GM19351 (cell line): ENCODE measurements around the gene ANKRD11.
"Not testable (repeated sequence)": the region's sequence is repeated elsewhere in the genome, so short reads cannot be mapped to it uniquely, and the experiment has no call there.

ENCODE experiments used
- ATAC-seq: cut with Tn5 transposase; IDR thresholded peaks from one replicate; pipeline ENCODE4 v1.9.1; 2021; ENCODE audit warnings: mild to moderate bottlenecking, moderate library complexity; ENCODE audit not compliant: unreplicated experiment

The ANKRD11 gene

DNA sequence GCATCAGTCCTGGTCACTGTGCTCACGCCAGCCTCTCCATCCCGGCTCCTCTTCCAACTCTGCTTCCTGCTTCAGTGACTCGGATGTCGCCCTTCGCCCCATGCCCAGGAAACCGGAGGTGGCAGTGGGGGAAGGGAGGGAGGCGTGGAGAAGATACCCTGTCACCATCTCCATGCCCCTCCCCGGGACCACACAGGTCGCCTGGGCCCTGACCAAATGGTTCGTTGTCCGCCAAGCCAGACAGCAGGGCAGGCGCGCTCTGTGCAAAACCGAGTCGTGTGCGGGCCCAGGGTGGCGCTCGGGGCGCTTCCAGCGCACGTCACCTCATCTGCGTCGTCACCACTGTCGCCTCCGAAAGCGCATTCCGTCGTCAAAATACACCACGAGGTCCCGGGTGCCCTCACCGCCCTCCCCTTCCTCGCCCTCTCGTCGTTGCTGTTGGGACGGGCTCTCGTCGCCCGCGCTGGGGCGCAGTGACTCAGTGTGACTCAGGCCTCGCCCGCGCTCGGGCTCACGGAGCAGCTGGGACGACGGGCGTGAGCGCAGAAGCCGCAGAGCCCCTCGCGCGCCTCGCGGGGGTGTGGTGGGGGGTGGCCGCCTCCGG, 233.6 kb downstream of the ANKRD11 start:
- no peak for ATAC-seq

GRCh38 chr16:89253548-89254287, 236.6 kb downstream of the ANKRD11 start:
- no peak for ATAC-seq

- no peak for ATAC-seq
These were observed 242.0 kb downstream of the ANKRD11 start for GRCh38 chr16:89248196-89248982.

GRCh38 chr16:89247734-89248075, 242.7 kb downstream of the ANKRD11 start:
- ATAC-seq: peak; percentile 27

DNA sequence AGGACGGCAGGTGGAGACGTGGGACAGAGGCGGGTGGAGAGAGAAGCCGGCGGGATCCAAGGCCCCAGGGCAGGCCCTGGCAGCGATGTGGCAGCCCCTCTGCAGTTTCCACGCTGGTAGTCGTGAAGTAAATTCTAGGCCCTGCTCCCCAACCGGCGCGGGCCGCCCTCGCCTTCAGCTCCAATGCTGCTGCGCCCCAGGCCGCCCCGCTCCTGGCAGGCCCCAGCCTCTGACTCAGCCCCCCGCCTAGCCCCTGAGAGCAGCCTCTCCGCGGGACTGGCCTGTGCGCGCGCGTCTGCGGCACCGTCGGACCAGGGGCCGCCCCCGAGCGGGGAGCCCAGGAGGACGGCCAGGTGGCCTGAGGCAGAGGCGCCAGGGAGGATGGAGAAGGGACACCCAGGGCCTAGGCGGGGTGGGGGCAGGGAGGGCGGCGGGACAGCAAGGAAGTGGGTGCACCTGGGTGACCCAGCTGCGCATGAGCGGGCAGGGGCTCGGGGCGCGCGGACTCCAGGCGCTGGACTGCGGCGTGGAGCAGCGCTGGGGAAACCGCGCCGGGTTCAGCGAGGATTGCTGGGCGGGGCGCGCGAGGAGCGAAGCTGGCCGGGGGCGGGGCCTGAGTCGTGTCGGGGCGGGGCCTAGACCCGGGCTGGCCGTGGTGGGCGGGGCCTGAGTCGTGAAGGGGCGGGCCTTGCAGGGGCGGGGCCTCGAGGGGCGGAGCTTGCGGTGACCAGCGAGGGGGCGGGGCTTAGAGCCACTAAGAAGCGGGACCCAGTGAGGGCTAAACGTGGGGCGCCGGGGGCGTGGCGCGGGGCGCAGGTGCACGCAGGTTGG, 243.2 kb downstream of the ANKRD11 start:
- peak; percentile 67 for ATAC-seq

- ATAC-seq: no peak
These were observed 243.9 kb downstream of the ANKRD11 start for GRCh38 chr16:89246383-89246902.

GRCh38 chr16:89244754-89245153, 245.6 kb downstream of the ANKRD11 start:
- no peak for ATAC-seq

DNA sequence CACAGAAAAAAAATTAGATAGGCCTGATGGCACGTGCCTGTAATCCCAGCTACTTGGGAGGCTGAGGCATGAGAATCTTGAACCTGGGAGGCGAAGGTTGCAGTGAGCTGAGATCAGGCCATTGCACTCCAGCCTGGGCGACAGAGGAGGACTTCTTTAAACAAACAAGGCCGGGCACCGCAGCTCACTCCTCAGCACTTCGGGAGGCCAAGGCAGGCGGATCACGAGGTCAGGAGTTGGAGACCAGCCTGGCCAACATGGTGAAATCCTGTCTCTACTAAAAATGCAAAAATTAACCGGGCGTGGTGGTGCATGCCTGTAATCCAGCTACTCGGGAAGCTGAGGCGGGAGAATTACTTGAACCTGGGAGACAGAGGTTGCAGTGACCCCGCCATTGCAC, 246.1 kb downstream of the ANKRD11 start:
- not testable (repeated sequence) for ATAC-seq

- no peak for ATAC-seq
These were observed 246.7 kb downstream of the ANKRD11 start for GRCh38 chr16:89243664-89244063.

DNA sequence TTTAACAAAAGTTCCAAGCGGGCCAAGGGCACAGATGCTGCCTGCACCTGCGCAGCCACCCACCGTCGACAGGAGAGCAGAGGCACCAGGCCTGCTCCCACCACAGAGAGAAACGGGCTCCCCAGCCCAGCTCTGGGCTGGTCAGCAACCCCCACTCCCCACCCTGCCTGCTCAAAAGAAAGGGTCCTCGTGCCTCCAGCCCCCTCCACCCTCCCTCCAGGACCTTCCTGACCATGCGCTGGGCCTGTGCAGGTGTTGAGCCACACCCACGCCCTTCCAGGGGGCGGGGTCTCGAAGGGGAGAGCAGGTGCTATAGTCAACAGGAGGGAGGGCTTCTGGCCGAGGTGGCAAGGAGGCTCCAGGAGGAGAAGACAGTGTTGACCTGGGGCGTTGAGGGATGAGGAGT, 247.6 kb downstream of the ANKRD11 start:
- no peak for ATAC-seq

DNA sequence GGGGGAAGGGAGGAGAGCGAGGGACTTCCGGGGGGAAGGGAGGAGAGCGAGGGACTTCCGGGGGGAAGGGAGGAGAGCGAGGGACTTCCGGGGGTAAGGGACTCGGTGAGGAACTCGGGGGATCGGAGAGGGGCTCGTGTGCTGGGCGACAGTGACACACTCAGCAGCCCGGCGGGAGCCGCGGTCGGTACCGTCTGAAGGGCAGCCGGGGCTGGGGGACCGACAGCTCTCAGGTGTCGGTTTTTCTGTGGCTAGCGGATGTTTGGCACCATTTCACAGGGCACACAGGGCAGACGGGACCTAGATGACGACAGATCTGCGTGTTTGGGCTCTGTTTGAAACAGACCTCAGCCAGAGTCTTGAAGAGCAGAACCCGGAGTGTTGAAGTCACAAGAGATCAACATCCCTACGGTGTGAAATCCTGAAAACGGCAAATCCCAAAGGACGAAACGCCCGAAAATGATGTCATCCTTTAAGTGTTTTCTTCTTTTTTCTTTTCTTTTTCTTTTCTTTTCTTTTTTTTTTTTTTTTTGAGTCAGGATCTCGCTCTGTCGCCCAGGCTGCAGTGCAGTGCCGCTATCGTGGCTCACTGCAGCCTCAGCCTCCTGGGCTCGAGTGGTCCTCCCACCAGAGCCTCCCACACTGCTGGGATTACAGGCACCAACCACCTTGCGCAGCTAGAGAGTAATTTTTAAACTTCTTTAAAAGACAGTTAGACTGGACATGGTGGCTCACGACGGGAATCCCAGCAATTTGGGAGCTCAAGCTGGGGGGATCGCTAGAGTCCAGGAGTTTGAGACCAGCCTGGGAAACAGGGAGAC, 249.0 kb downstream of the ANKRD11 start:
- peak; percentile 59 for ATAC-seq

- no peak for ATAC-seq
These were observed 252.6 kb downstream of the ANKRD11 start for GRCh38 chr16:89237733-89238132.

- ATAC-seq: no peak
These were observed 256.5 kb downstream of the ANKRD11 start for GRCh38 chr16:89233678-89234490.

GRCh38 chr16:89232107-89232506, 258.3 kb downstream of the ANKRD11 start:
- ATAC-seq: no peak

- no peak for ATAC-seq
These were observed 260.1 kb downstream of the ANKRD11 start for GRCh38 chr16:89230255-89230654.

DNA sequence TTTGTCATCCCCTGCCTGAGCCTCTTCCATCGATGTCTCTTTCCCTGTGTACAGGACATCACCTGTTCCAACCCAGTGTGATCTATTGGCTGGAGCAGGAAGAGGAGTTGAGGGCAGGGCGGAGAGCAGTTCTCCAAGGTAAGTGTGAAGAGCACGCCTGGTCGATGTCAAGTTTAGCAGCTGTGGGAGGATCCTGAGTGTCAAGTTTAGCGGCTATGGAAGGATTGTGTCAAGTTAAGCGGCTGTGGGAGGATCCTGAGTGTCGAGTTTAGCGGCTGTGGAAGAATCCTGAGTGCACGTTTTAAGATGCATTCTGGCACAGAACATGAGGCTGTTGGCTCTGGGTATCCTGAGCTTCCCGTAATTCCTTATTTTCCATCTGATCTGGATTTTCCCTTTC, 265.7 kb downstream of the ANKRD11 start:
- ATAC-seq: no peak

GRCh38 chr16:89222931-89223330, 267.4 kb downstream of the ANKRD11 start:
- no peak for ATAC-seq

- no peak for ATAC-seq
These were observed 268.8 kb downstream of the ANKRD11 start for GRCh38 chr16:89221604-89222003.

DNA sequence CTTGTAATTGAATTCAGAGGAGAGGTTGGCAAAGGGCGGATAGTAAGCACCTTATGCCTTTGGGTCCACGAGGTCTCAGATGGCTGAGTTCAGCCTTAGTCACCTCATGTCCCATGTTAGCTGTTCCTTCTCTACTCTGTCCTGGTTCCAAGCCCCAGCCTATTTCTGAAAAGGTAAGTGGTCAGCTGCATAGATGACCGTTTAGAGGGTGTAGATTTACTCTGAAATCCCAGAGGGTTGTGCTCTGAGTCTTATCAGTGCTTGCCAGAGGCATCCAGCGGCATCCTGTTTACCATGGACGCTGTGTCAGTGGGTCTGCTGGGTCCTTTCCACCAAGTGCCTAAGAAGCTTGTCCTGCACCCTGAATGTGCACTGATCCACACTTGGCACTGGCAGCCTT, 271.0 kb downstream of the ANKRD11 start:
- no peak for ATAC-seq
